GM10266 (cell line): ENCODE results near the gene ETV7.

ENCODE experiments used
- DNase-seq: peaks from one replicate; pipeline ENCODE4 v3.0.0; 2012; ENCODE audit errors: extremely low spot score
- TF ChIP-seq, protein P1 (sequence below): IDR thresholded peaks from 2 replicates; pipeline ENCODE4 v1.5.1; 2012; ENCODE audit warnings: mild to moderate bottlenecking, low read depth; ENCODE audit not compliant: control insufficient read depth, insufficient read depth; ENCODE audit errors: missing control alignments

The ETV7 gene

DNA sequence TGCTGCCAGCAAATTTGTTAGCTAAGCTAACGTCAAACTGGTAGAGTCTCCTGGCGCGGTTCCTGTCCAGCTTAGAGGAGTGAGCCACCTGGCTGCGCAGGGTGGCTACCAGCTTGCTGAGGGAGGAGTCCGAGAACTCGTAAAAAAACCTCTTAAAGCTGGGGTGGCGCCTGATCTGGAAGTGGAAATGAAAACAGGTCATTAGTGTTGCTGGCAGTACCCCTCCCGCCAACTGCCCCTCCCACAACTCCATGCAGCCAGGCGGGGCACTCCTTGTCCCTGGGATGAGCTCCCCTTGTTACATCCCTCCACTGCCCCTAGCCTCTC, 68.1 kb downstream of the ETV7 start:
- TF ChIP-seq, protein P1, sequence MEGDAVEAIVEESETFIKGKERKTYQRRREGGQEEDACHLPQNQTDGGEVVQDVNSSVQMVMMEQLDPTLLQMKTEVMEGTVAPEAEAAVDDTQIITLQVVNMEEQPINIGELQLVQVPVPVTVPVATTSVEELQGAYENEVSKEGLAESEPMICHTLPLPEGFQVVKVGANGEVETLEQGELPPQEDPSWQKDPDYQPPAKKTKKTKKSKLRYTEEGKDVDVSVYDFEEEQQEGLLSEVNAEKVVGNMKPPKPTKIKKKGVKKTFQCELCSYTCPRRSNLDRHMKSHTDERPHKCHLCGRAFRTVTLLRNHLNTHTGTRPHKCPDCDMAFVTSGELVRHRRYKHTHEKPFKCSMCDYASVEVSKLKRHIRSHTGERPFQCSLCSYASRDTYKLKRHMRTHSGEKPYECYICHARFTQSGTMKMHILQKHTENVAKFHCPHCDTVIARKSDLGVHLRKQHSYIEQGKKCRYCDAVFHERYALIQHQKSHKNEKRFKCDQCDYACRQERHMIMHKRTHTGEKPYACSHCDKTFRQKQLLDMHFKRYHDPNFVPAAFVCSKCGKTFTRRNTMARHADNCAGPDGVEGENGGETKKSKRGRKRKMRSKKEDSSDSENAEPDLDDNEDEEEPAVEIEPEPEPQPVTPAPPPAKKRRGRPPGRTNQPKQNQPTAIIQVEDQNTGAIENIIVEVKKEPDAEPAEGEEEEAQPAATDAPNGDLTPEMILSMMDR: no peak
- DNase-seq: no peak

DNA sequence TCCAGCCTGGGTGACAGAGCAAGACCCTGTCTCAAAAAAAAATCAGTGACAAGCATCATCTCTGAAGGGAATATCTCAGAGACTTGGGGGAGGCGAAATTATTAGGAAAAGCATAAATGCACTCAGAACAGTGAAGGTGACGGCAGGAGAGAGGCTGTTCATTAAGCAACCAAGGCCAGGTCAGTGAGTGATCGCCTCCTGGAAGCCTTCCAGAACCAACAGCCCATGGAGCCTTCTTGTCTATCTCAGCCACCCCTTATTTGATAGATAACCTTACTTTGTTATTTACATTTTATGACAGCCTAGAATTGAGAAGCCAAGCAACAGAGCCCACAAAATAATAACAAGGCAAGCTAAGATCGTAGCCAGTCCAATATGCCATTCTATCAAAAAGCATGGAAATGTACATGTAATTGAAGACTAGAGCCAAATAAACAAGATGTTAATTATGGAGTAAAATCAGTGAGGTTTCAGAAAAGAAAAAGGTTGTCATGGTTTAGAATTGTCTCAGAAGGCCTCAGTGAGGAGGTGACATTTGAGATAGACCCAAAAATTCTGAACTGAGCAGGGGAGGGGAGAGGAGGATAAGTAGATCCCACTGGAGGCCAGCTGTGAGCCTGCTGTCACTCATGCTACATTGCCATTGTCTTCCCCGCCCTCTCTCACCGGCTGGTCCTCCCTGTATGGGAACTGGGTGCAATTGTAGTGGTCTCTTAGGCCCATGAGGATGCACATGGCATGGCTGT, 68.6 kb downstream of the ETV7 start:
- no peak for DNase-seq
- TF ChIP-seq, protein P1: no peak

DNA sequence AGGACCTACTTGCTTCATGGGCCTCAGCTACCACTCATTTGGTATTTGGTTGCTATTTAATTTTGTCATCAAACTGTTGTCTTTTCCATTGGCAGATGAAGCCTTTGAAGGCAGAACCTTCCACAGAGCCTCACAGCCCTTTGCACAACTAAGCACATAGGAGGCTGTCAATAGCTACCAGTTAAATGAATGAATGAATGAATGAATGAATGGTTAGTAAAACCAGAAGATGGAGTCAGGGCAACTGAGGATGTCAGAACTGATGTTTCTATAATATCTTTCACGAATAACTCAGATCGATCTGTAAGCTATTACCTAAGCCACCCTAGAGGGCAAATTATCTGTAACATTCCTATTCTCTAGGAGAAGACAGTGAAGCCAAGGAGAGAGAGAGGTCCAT, 69.8 kb downstream of the ETV7 start:
- TF ChIP-seq, protein P1: no peak
- no peak for DNase-seq
